Natural killer cell (primary cell): ENCODE results near the gene PCBP3. TPM values are rescaled to one million over a fixed set of nuclear protein-coding genes. Genes with fewer than 3 reads are reported as not detected.

Experiments used
- ATAC-seq, 3 donors: fragments of 150-1000 bp in 2 of 3; fragments of 200-7000 bp in 1 of 3; cut with Tn5 transposase; 1 replicate in 1 of 3; 2 replicates in 2 of 3; pipeline ENCODE4 v1.10.0; 2021; ENCODE audit warnings: mild to moderate bottlenecking in 2 of 3, moderate library complexity in 2 of 3
- DNase-seq, 2 donors: peaks; one replicate each; pipeline versions ENCODE4 v3.0.0 to v3.0.0-alpha.2; 2013 to 2021; ENCODE audit warnings: mixed read lengths in 1 of 2
- H3K27ac ChIP-seq: one replicate; pipeline ENCODE4 v1.5.1; 2013; ENCODE audit warnings: mild to moderate bottlenecking, low read length
- H3K27me3 ChIP-seq: one replicate; pipeline ENCODE4 v1.6.1; 2013; ENCODE audit warnings: low read length; ENCODE audit not compliant: control insufficient read depth, insufficient read depth
- H3K36me3 ChIP-seq: one replicate; pipeline ENCODE4 v1.6.1; 2013; ENCODE audit warnings: low read length; ENCODE audit not compliant: control insufficient read depth, insufficient read depth
- H3K4me1 ChIP-seq: one replicate; pipeline ENCODE4 v1.6.1; 2013; ENCODE audit warnings: low read length; ENCODE audit not compliant: control insufficient read depth, insufficient read depth
- H3K4me3 ChIP-seq: one replicate; pipeline ENCODE4 v1.5.1; 2013; ENCODE audit warnings: low read length
- H3K9me3 ChIP-seq: one replicate; pipeline ENCODE4 v1.6.1; 2013; ENCODE audit warnings: low read length; ENCODE audit not compliant: control insufficient read depth, insufficient read depth
- H3K27ac Mint-ChIP-seq, 2 donors: one replicate each; pipeline ENCODE4 v1.8.0; 2022; ENCODE audit warnings: mild to moderate bottlenecking in 2 of 2, mixed read lengths in 2 of 2, moderate library complexity in 1 of 2
- H3K27me3 Mint-ChIP-seq, 2 donors: one replicate each; pipeline ENCODE4 v1.8.0; 2022; ENCODE audit warnings: low read depth in 2 of 2, mixed read lengths in 2 of 2
- H3K36me3 Mint-ChIP-seq: one replicate; pipeline ENCODE4 v1.8.0; 2022; ENCODE audit warnings: mixed read lengths
- H3K4me1 Mint-ChIP-seq, 2 donors: one replicate each; pipeline ENCODE4 v1.8.0; 2022; ENCODE audit warnings: mixed read lengths in 2 of 2
- H3K4me3 Mint-ChIP-seq: one replicate; pipeline ENCODE4 v1.8.0; 2022; ENCODE audit warnings: mild to moderate bottlenecking, moderate library complexity, mixed read lengths
- H3K9me3 Mint-ChIP-seq, 2 donors: one replicate each; pipeline ENCODE4 v1.8.0; 2022; ENCODE audit warnings: mixed read lengths in 2 of 2
- CTCF ChIP-seq: fragments of 200-600 bp; IDR thresholded peaks from one replicate; pipeline ENCODE4 v1.8.0; 2022; ENCODE audit warnings: antibody characterized with exemption
- WGBS: methylation state at CpG from one replicate; pipeline ENCODE4 v1.1.7; 2013; ENCODE audit warnings: missing lambda C conversion rate; ENCODE audit not compliant: insufficient coverage; 5-methylcytosine and 5-hydroxymethylcytosine counted together
- intact Hi-C: fragments of 100-400 bp; cut with micrococcal nuclease; formaldehyde crosslinking; loops from one replicate; pipeline ENCODE4 v1.14.2; 2022
- total RNA-seq, 4 donors: library from RNA; stranded (reverse); fragments of 120-200 nt in 1 of 4; gene quantifications; one replicate each; pipeline versions ENCODE4 v1.2.3 to v1.2.4, GENCODE V29; 2013 to 2022

Gene PCBP3
- total RNA-seq, 3 donors from 2014 or later (not counting 1 experiment from before 2014, with no cell fraction given), result 0.50 to 3.0 (median 0.52) TPM

- no peaks in the 10 kb centered on the region for H3K36me3 Mint-ChIP-seq
Measured at GRCh38 chr21:45631540-45631939, 12.0 kb upstream of the PCBP3 start.

GRCh38 chr21:45632160-45632559 is 11.4 kb upstream of the PCBP3 start:
- ATAC-seq (no peak), DNase-seq (peak in 1 of 2 donors; percentile 55)
- Histone ChIP-seq H3K27ac (no peak overlapping the region), H3K9me3 (no peaks in the 10 kb centered on the region), H3K4me1 (no peaks in the 10 kb centered on the region), H3K36me3 (no peaks in the 10 kb centered on the region), H3K4me3 (no peak overlapping the region), H3K27me3 (no peaks in the 10 kb centered on the region)
- H3K27ac Mint-ChIP-seq, result no peak overlapping the region
- intact Hi-C loops, result no loop called here
- peaks cover 0 to under 1% of the 10 kb centered on the region in 2 donors for H3K27me3 Mint-ChIP-seq
- no peak overlapping the region for H3K4me3 Mint-ChIP-seq
- WGBS, result 60% methylated on average over 13 of the region's 13 CpGs
- H3K9me3 Mint-ChIP-seq, result no peaks in the 10 kb centered on the region
- H3K36me3 Mint-ChIP-seq, result no peaks in the 10 kb centered on the region
- TF ChIP-seq CTCF, result no peak
- H3K4me1 Mint-ChIP-seq, result no peaks in the 10 kb centered on the region

More at GRCh38 chr21:45631540-45631939, 12.0 kb upstream of the PCBP3 start:
- no peak overlapping the region for H3K27ac ChIP-seq
- no peaks in the 10 kb centered on the region for H3K9me3 ChIP-seq
- no peaks in the 10 kb centered on the region for H3K9me3 Mint-ChIP-seq
- H3K36me3 ChIP-seq, result no peaks in the 10 kb centered on the region
- DNase-seq (peak in 1 of 2 donors; percentile 2), ATAC-seq (no peak)
- no peaks in the 10 kb centered on the region for H3K4me1 ChIP-seq
- H3K27ac Mint-ChIP-seq, result no peak overlapping the region
- TF ChIP-seq CTCF, result no peak
- WGBS, result 81% methylated on average over 11 of the region's 11 CpGs
- no peaks in the 10 kb centered on the region for H3K4me1 Mint-ChIP-seq
- no peak overlapping the region for H3K4me3 Mint-ChIP-seq
- no peaks in the 10 kb centered on the region for H3K27me3 ChIP-seq
- no peak overlapping the region for H3K4me3 ChIP-seq
- peaks cover 0 to 6% of the 10 kb centered on the region in 2 donors for H3K27me3 Mint-ChIP-seq
- intact Hi-C loops, result no loop called here

- no peaks in the 10 kb centered on the region for H3K9me3 ChIP-seq
- Mint-ChIP-seq H3K36me3 (no peaks in the 10 kb centered on the region), H3K4me3 (no peak overlapping the region), H3K4me1 (no peaks in the 10 kb centered on the region), H3K27ac (no peak overlapping the region), H3K9me3 (no peaks in the 10 kb centered on the region), H3K27me3 (no peaks in the 10 kb centered on the region)
- H3K27ac ChIP-seq, result no peak overlapping the region
- no peaks in the 10 kb centered on the region for H3K27me3 ChIP-seq
- no peaks in the 10 kb centered on the region for H3K4me1 ChIP-seq
- whole genome bisulfite sequencing, result 93% methylated on average over 19 of the region's 20 CpGs
- TF ChIP-seq CTCF, result no peak
- ATAC-seq (no peak), DNase-seq (peak in 1 of 2 donors; percentile 2)
- intact Hi-C loops, result no loop called here
- H3K36me3 ChIP-seq, result no peaks in the 10 kb centered on the region
- no peak overlapping the region for H3K4me3 ChIP-seq
Measured at GRCh38 chr21:45632637-45633251, 10.8 kb upstream of the PCBP3 start.
